ENCODE data around the gene LAT. TPM values are rescaled to one million over a fixed set of nuclear protein-coding genes. Genes with fewer than 3 reads are reported as not detected.

The LAT gene
- total and polyA plus RNA-seq, 8 donors: 1.3 to 26.8 (median 7.3) TPM; not detected in 1

GRCh38 chr16:29028457-29029167 lies 43.8 kb downstream of the LAT start:
- intact Hi-C loops (cut with DNase I; ENCODE audit: low total_unique reads): no loop called here
- Histone ChIP-seq H3K9me3 (no peaks in the 10 kb centered on the region), H3K27me3 (peaks cover 0 to 43% (median 0%) of the 10 kb centered on the region in 3 donors), H3K4me3 (no peak overlapping the region), H3K4me1 (peaks cover 0 to 6% (median 0%) of the 10 kb centered on the region in 4 donors), H3K27ac (no peak overlapping the region), H3K36me3 (no peaks in the 10 kb centered on the region)
- TF ChIP-seq CTCF (IDR thresholded peaks at IDR 0.05): no peak
- WGBS, 5 donors: 62 to 78% (median 69%) methylated on average over 5 to 7 of the region's 7 CpGs
- DNase-seq: no peak

- no peak overlapping the region for H3K4me3 ChIP-seq
- 26 to 44% (median 42%) methylated on average over 10 to 16 of the region's 16 CpGs for WGBS, 5 donors
- no peak overlapping the region for H3K27ac ChIP-seq
- H3K27me3 ChIP-seq: peaks cover 0 to 36% (median 0%) of the 10 kb centered on the region in 3 donors
- TF ChIP-seq POLR2A (IDR thresholded peaks at IDR 0.05): no peak
- no peak for TF ChIP-seq POLR2AphosphoS5 (IDR thresholded peaks at IDR 0.05)
- TF ChIP-seq CTCF (IDR thresholded peaks at IDR 0.05): no peak
- TF ChIP-seq EP300 (IDR thresholded peaks at IDR 0.05): no peak
- H3K36me3 ChIP-seq: no peaks in the 10 kb centered on the region
- H3K4me1 ChIP-seq: peaks cover 0 to 6% (median 0%) of the 10 kb centered on the region in 4 donors
- intact Hi-C loops (cut with DNase I; ENCODE audit: low total_unique reads): no loop called here
- H3K9me3 ChIP-seq: no peaks in the 10 kb centered on the region
- peak in 1 of 2 donors; percentile 31 for DNase-seq
These were observed 44.5 kb downstream of the LAT start for GRCh38 chr16:29029168-29029994.

GRCh38 chr16:29030086-29030840 lies 45.4 kb downstream of the LAT start:
- H3K36me3 ChIP-seq: no peaks in the 10 kb centered on the region
- peaks cover 0 to 6% (median 0%) of the 10 kb centered on the region in 4 donors for H3K4me1 ChIP-seq
- no peaks in the 10 kb centered on the region for H3K9me3 ChIP-seq
- H3K4me3 ChIP-seq: no peak overlapping the region
- TF ChIP-seq EP300 (IDR thresholded peaks at IDR 0.05): no peak
- no peak for TF ChIP-seq POLR2AphosphoS5 (IDR thresholded peaks at IDR 0.05)
- no peak for TF ChIP-seq POLR2A (IDR thresholded peaks at IDR 0.05)
- no peak for TF ChIP-seq CTCF (IDR thresholded peaks at IDR 0.05)
- peaks cover 0 to 27% (median 0%) of the 10 kb centered on the region in 3 donors for H3K27me3 ChIP-seq
- intact Hi-C loops (cut with DNase I; ENCODE audit: low total_unique reads): no loop called here
- DNase-seq: no peak
- no peak overlapping the region for H3K27ac ChIP-seq
- WGBS, 5 donors: 64 to 69% (median 67%) methylated on average over 8 of the region's 8 CpGs

Other genes starting within 250 kb of the LAT start
- 10 to 100 TPM in 2 of 5 donors, 1 to 10 TPM in 2, not detected in 1; 7.1 to 24.3 (median 10.1) TPM for gene NPIPB9, start 233.3 kb upstream of the LAT start, total RNA-seq
- gene NPIPB9, start 233.3 kb upstream of the LAT start, polyA plus RNA-seq: under 1 TPM in 1 of 3 donors, not detected in 2; 0.40 TPM
- 100 to 1,000 TPM in 2 of 5 donors, 10 to 100 TPM in 3; 51.0 to 644 (median 88.8) TPM for gene ATXN2L, start 162.1 kb upstream of the LAT start, total RNA-seq
- gene ATXN2L, start 162.1 kb upstream of the LAT start, polyA plus RNA-seq: 10 to 100 TPM; 24.4 to 60.1 (median 57.3) TPM
- gene TUFM, start 138.7 kb upstream of the LAT start, total RNA-seq: 100 to 1,000 TPM in 1 of 5 donors, 10 to 100 TPM in 4; 49.8 to 186 (median 68.8) TPM
- 100 to 1,000 TPM; 128 to 286 (median 145) TPM for gene TUFM, start 138.7 kb upstream of the LAT start, polyA plus RNA-seq
- 100 to 1,000 TPM in 1 of 5 donors, 10 to 100 TPM in 2, 1 to 10 TPM in 2; 6.4 to 115 (median 27.1) TPM for gene SH2B1, start 121.2 kb upstream of the LAT start, total RNA-seq
- 10 to 100 TPM; 21.5 to 35.6 (median 32.2) TPM for gene SH2B1, start 121.2 kb upstream of the LAT start, polyA plus RNA-seq
- 10 to 100 TPM in 1 of 5 donors, 1 to 10 TPM in 1, under 1 TPM in 1, not detected in 2; 0.43 to 21.7 (median 3.6) TPM for gene ATP2A1, start 106.6 kb upstream of the LAT start, total RNA-seq
- 1 to 10 TPM in 1 of 3 donors, under 1 TPM in 2; 0.12 to 1.4 (median 0.85) TPM for gene ATP2A1, start 106.6 kb upstream of the LAT start, polyA plus RNA-seq
- gene RABEP2, start 59.8 kb upstream of the LAT start, total RNA-seq: 100 to 1,000 TPM in 2 of 5 donors, 10 to 100 TPM in 3; 25.7 to 350 (median 84.0) TPM
- gene RABEP2, start 59.8 kb upstream of the LAT start, polyA plus RNA-seq: 10 to 100 TPM; 20.3 to 34.6 (median 32.7) TPM
- gene CD19, start 53.1 kb upstream of the LAT start, total RNA-seq: under 1 TPM in 2 of 5 donors, not detected in 3; 0.29 to 0.92 TPM
- gene CD19, start 53.1 kb upstream of the LAT start, polyA plus RNA-seq: 1 to 10 TPM in 1 of 3 donors, under 1 TPM in 2; 0.31 to 3.8 (median 0.56) TPM
- 100 to 1,000 TPM in 2 of 5 donors, 10 to 100 TPM in 3; 22.8 to 265 (median 68.0) TPM for gene NFATC2IP, start 34.1 kb upstream of the LAT start, total RNA-seq
- gene NFATC2IP, start 34.1 kb upstream of the LAT start, polyA plus RNA-seq: 10 to 100 TPM; 10.4 to 18.0 (median 13.1) TPM
- 10 to 100 TPM in 4 of 5 donors, 1 to 10 TPM in 1; 6.1 to 24.2 (median 15.6) TPM for gene SPNS1, start 10.3 kb upstream of the LAT start, total RNA-seq
- gene SPNS1, start 10.3 kb upstream of the LAT start, polyA plus RNA-seq: 10 to 100 TPM; 26.7 to 48.3 (median 31.6) TPM

All from stomach (tissue), 9 donors.